Esophagus muscularis mucosa (tissue), 4 donors: ENCODE measurements around the gene FOXE1. TPM values are rescaled to one million over a fixed set of nuclear protein-coding genes. Genes with fewer than 3 reads are reported as not detected.
A peak's percentile ranks its signal among the peaks of the same experiment; 100 is the strongest.

Source experiments
- DNase-seq: peaks from one replicate; pipeline ENCODE4 v3.0.0-alpha.2; 2017; ENCODE audit errors: extremely low spot score
- H3K27ac ChIP-seq, 4 donors: fragments of 200-600 bp; sonication (generic); replicated peaks in 1 of 4; 1 replicate in 3 of 4; 2 replicates in 1 of 4; pipeline ENCODE4 v1.5.1; 2016 to 2019; ENCODE audit warnings: mild to moderate bottlenecking in 1 of 4
- H3K27me3 ChIP-seq, 4 donors: fragments of 200-600 bp; sonication (generic); one replicate each; pipeline versions ENCODE4 v1.5.1 to v1.6.0; 2016 to 2019
- H3K36me3 ChIP-seq, 4 donors: fragments of 200-600 bp; sonication (generic); one replicate each; pipeline ENCODE4 v1.5.1; 2016 to 2019
- H3K4me1 ChIP-seq, 4 donors: fragments of 200-600 bp; sonication (generic); one replicate each; pipeline ENCODE4 v1.5.1; 2016 to 2019
- H3K4me3 ChIP-seq, 4 donors: fragments of 200-600 bp; sonication (generic); 1 replicate in 2 of 4; 2 replicates in 2 of 4; pipeline ENCODE4 v1.5.1; 2016 to 2019; ENCODE audit warnings: mild to moderate bottlenecking in 4 of 4, moderate library complexity in 1 of 4
- H3K9me3 ChIP-seq, 4 donors: fragments of 200-600 bp; sonication (generic); 1 replicate in 3 of 4; 2 replicates in 1 of 4; pipeline ENCODE4 v1.5.1; 2016 to 2019
- CTCF ChIP-seq, 3 experiments: fragments of 200-600 bp in 2 of 3; fragments of 450-650 bp in 1 of 3; sonication (generic) in 2 of 3; IDR thresholded peaks; one replicate each; pipeline ENCODE4 v1.5.1; 2017 to 2019; ENCODE audit warnings: antibody characterized with exemption in 3 of 3, mild to moderate bottlenecking in 2 of 3, moderate library complexity in 1 of 3
- EP300 ChIP-seq: sonication (generic); formaldehyde crosslinking; IDR thresholded peaks from one replicate; pipeline ENCODE4 v1.6.1; 2017; ENCODE audit warnings: antibody characterized with exemption
- POLR2A ChIP-seq: fragments of 450-650 bp; IDR thresholded peaks from one replicate; pipeline ENCODE4 v1.6.1; 2017; ENCODE audit warnings: antibody characterized with exemption, moderate library complexity, mild to moderate bottlenecking, low read depth
- POLR2AphosphoS5 ChIP-seq, 2 donors: sonication (generic); formaldehyde crosslinking; IDR thresholded peaks; one replicate each; pipeline ENCODE4 v1.6.1; 2017; ENCODE audit warnings: antibody characterized with exemption in 2 of 2
- WGBS: methylation state at CpG from one replicate; pipeline ENCODE4 v1.1.5; 2018; 5-methylcytosine and 5-hydroxymethylcytosine counted together
- intact Hi-C: fragments of 100-400 bp; cut with DNase I; formaldehyde crosslinking; loops from one replicate; pipeline ENCODE4 v1.15.1; 2023
- total RNA-seq, 4 donors: library from RNA; depleted of rRNA; stranded (reverse); fragments of >200 nt; gene quantifications; one replicate each; pipeline versions ENCODE4 v1.1.0 to v1.2.1, GENCODE V29; 2016

FOXE1 gene
- total RNA-seq, 4 donors from 2014 or later: not detected

- DNase-seq: no peak
- Histone ChIP-seq H3K4me3 (no peak overlapping the region), H3K4me1 (no peaks in the 10 kb centered on the region), H3K27me3 (peaks cover 0 to 37% (median under 1%) of the 10 kb centered on the region in 4 donors), H3K9me3 (no peaks in the 10 kb centered on the region), H3K27ac (no peak overlapping the region), H3K36me3 (no peaks in the 10 kb centered on the region)
- 29% methylated on average over 2 of the region's 2 CpGs for WGBS
- intact Hi-C loops: no loop called here
- TF ChIP-seq EP300: no peak
- TF ChIP-seq POLR2AphosphoS5 (IDR thresholded peaks at IDR 0.05): no peak
Measured at GRCh38 chr9:97808972-97809371, 44.1 kb upstream of the FOXE1 start.

- 77% methylated on average over 5 of the region's 5 CpGs for WGBS
- peak; percentile 70 for DNase-seq
- Histone ChIP-seq H3K27me3 (peaks cover 0 to 29% (median 0%) of the 10 kb centered on the region in 4 donors), H3K27ac (no peak overlapping the region), H3K4me3 (no peak overlapping the region), H3K4me1 (no peaks in the 10 kb centered on the region), H3K9me3 (no peaks in the 10 kb centered on the region), H3K36me3 (no peaks in the 10 kb centered on the region)
- intact Hi-C loops: no loop called here
- TF ChIP-seq POLR2A: no peak
- no peak for TF ChIP-seq EP300
- no peak for TF ChIP-seq POLR2AphosphoS5 (IDR thresholded peaks at IDR 0.05)
- TF ChIP-seq CTCF (IDR thresholded peaks at IDR 0.05): no peak
Measured at GRCh38 chr9:97809666-97810344, 43.2 kb upstream of the FOXE1 start.

- WGBS: 86% methylated on average over 7 of the region's 7 CpGs
Measured at GRCh38 chr9:97811533-97812246, 41.3 kb upstream of the FOXE1 start.

GRCh38 chr9:97812247-97812543 lies 40.8 kb upstream of the FOXE1 start:
- no peaks in the 10 kb centered on the region for H3K36me3 ChIP-seq
- no peak overlapping the region for H3K4me3 ChIP-seq
- 48% methylated on average over 2 of the region's 2 CpGs for WGBS
- no peaks in the 10 kb centered on the region for H3K9me3 ChIP-seq
- no peak overlapping the region for H3K27ac ChIP-seq
- intact Hi-C loops: no loop called here
- TF ChIP-seq POLR2AphosphoS5 (IDR thresholded peaks at IDR 0.05) (no peak), EP300 (no peak), CTCF (IDR thresholded peaks at IDR 0.05) (no peak), POLR2A (no peak)
- H3K27me3 ChIP-seq: peaks cover 0 to 27% (median 0%) of the 10 kb centered on the region in 4 donors
- no peak for DNase-seq
- no peaks in the 10 kb centered on the region for H3K4me1 ChIP-seq

More at GRCh38 chr9:97811533-97812246, 41.3 kb upstream of the FOXE1 start:
- Histone ChIP-seq H3K27ac (no peak overlapping the region), H3K27me3 (peaks cover 0 to 28% (median 0%) of the 10 kb centered on the region in 4 donors), H3K9me3 (no peaks in the 10 kb centered on the region), H3K4me1 (no peaks in the 10 kb centered on the region), H3K4me3 (no peak overlapping the region), H3K36me3 (no peaks in the 10 kb centered on the region)
- TF ChIP-seq CTCF (IDR thresholded peaks at IDR 0.05): no peak
- no peak for TF ChIP-seq EP300
- TF ChIP-seq POLR2AphosphoS5 (IDR thresholded peaks at IDR 0.05): no peak
- no peak for TF ChIP-seq POLR2A
- intact Hi-C loops: no loop called here
- DNase-seq: no peak

GRCh38 chr9:97813072-97813471 lies 40.0 kb upstream of the FOXE1 start:
- Histone ChIP-seq H3K9me3 (no peaks in the 10 kb centered on the region), H3K27me3 (peaks cover 0 to 22% (median 0%) of the 10 kb centered on the region in 4 donors), H3K4me1 (no peaks in the 10 kb centered on the region), H3K36me3 (no peaks in the 10 kb centered on the region), H3K27ac (no peak overlapping the region), H3K4me3 (no peak overlapping the region)
- TF ChIP-seq POLR2AphosphoS5 (IDR thresholded peaks at IDR 0.05) (no peak), POLR2A (no peak), EP300 (no peak), CTCF (IDR thresholded peaks at IDR 0.05) (no peak)
- no peak for DNase-seq
- intact Hi-C loops: no loop called here
